Right renal pelvis (tissue), 4 donors: ENCODE data around the gene SLAMF9. TPM values are rescaled to one million over a fixed set of nuclear protein-coding genes. Genes with fewer than 3 reads are reported as not detected.

Source experiments
- DNase-seq, 4 donors: peaks; one replicate each; pipeline ENCODE4 v3.0.0-alpha.2; 2013; ENCODE audit warnings: low read depth in 4 of 4, low spot score in 3 of 4, missing footprints in 1 of 4
- polyA plus RNA-seq, 4 donors: library from polyadenylated mRNA; unstranded; fragments of 120-200 nt; gene quantifications; one replicate each; pipeline ENCODE4 v1.2.1, GENCODE V29; 2013; ENCODE audit not compliant: insufficient read length in 4 of 4

SLAMF9 gene
- polyA plus RNA-seq, 4 donors, result not detected

- no peak for DNase-seq
Measured at GRCh38 chr1:159935305-159935704, 18.7 kb downstream of the SLAMF9 start.

- DNase-seq, result no peak
Measured at GRCh38 chr1:159934136-159935039, 19.6 kb downstream of the SLAMF9 start.

- DNase-seq, result no peak
Measured at GRCh38 chr1:159933347-159933746, 20.7 kb downstream of the SLAMF9 start.

- no peak for DNase-seq
Measured at GRCh38 chr1:159932296-159933285, 21.4 kb downstream of the SLAMF9 start.

- DNase-seq, result no peak
Measured at GRCh38 chr1:159931795-159932173, 22.3 kb downstream of the SLAMF9 start.

- DNase-seq, result no peak
Measured at GRCh38 chr1:159931101-159931794, 22.8 kb downstream of the SLAMF9 start.

GRCh38 chr1:159930634-159931033 is 23.4 kb downstream of the SLAMF9 start:
- no peak for DNase-seq

GRCh38 chr1:159930216-159930615 is 23.8 kb downstream of the SLAMF9 start:
- DNase-seq, result no peak

GRCh38 chr1:159929155-159930051 is 24.6 kb downstream of the SLAMF9 start:
- DNase-seq, result no peak

- no peak for DNase-seq
Measured at GRCh38 chr1:159928491-159929050, 25.5 kb downstream of the SLAMF9 start.

GRCh38 chr1:159927849-159928431 is 26.1 kb downstream of the SLAMF9 start:
- no peak for DNase-seq

- no peak for DNase-seq
Measured at GRCh38 chr1:159927211-159927848, 26.7 kb downstream of the SLAMF9 start.

- no peak for DNase-seq
Measured at GRCh38 chr1:159925719-159926078, 28.3 kb downstream of the SLAMF9 start.

GRCh38 chr1:159924791-159925718 is 29.0 kb downstream of the SLAMF9 start, which contains the start of gene TAGLN2:
TSS of gene TAGLN2 (minus strand) at chr1:159925507. CDS start at chr1:159920509, 4,998 bp downstream.
- DNase-seq, result peak in 2 of 4 donors; percentile 76 to 80

- DNase-seq, result no peak
Measured at GRCh38 chr1:159924025-159924790, 29.8 kb downstream of the SLAMF9 start.

GRCh38 chr1:159923203-159924024 is 30.6 kb downstream of the SLAMF9 start:
- DNase-seq, result peak in 1 of 4 donors; percentile 63
